Stimulated activated naive CD8-positive, alpha-beta T cell treated with anti-CD3 and anti-CD28 coated beads, Interleukin-15, Interleukin-2, amounts not matched to agents 100 U/mL and 50 U/mL, for 24 hours (primary cell): ENCODE data around the gene CHN1.

ENCODE experiments used
- ATAC-seq: fragments of 150-1000 bp; cut with Tn5 transposase; one replicate; pipeline ENCODE4 v1.10.0; 2021
- DNase-seq: peaks from one replicate; pipeline ENCODE4 v3.0.0; 2021

Gene CHN1

GRCh38 chr2:174827371-174828369, 177.5 kb downstream of the CHN1 start:
- no peak for ATAC-seq
- no peak for DNase-seq

GRCh38 chr2:174826051-174826450, 179.1 kb downstream of the CHN1 start:
- no peak for ATAC-seq
- DNase-seq: no peak

- no peak for DNase-seq
- no peak for ATAC-seq
These were observed 181.1 kb downstream of the CHN1 start for GRCh38 chr2:174824068-174824467.

GRCh38 chr2:174821628-174822027, 183.6 kb downstream of the CHN1 start:
- DNase-seq (no peak), ATAC-seq (no peak)

GRCh38 chr2:174820361-174820760, 184.8 kb downstream of the CHN1 start:
- DNase-seq (no peak), ATAC-seq (no peak)

GRCh38 chr2:174815526-174815925, 189.7 kb downstream of the CHN1 start:
- ATAC-seq (no peak), DNase-seq (no peak)

DNA sequence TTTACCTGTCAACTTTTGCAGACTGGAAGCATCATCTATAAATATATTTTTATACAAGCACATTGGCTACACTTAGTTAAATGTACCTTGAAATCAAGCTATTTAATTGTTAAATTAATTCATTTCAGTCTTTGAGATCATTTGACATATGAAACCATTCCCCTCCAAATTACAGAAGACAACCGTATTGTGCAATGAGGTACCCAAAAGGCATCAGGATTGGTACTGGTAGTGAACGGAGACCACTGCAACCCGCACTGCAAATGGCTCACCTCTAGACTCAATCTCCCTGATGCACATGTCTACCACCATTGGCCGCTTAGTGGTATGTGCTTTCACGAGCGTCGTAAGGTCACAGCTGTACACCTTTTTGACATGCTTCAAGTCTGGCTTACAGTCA, 193.1 kb downstream of the CHN1 start:
- ATAC-seq: no peak
- no peak for DNase-seq

GRCh38 chr2:174807931-174808330, 197.2 kb downstream of the CHN1 start:
- DNase-seq (no peak), ATAC-seq (no peak)

- DNase-seq (no peak), ATAC-seq (no peak)
These were observed 199.4 kb downstream of the CHN1 start for GRCh38 chr2:174805803-174806202.

GRCh38 chr2:174802459-174802858, 202.7 kb downstream of the CHN1 start:
- DNase-seq (no peak), ATAC-seq (no peak)

DNA sequence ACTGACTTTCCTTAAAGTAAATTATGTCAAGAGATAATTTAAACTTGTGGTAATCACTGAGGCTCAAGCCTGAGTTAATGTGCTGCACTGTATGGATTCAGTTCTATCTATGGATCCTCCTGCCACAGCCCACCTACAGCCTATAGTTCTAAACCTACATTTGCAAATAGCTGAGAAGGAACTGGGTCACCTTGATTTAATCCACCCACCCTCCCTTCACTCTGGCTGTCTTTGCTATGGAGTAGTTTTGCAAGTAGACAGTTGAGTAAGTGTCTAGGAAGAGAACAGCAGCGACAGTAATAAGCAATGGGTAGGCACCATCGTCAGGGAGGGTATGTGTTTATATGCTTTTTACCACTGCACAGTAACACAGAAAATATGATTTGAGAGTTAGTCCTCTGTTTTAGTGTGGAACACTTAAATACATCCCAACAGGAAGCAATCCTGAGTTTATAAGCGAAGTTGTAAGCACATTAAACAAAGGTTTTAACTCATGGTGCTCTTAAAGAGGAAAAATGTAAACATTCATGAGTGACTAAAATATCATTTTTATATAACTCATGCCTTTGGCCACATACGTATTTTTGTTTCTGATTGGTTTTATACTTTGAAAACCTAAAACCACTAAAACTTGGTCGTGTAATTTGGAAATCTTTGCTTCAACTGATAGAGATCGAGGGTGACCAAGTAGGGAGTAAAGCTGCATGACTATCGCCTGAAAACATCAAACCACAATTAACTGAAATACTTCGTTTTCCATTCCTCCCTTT, 204.6 kb downstream of the CHN1 start:
- ATAC-seq (no peak), DNase-seq (no peak)

DNA sequence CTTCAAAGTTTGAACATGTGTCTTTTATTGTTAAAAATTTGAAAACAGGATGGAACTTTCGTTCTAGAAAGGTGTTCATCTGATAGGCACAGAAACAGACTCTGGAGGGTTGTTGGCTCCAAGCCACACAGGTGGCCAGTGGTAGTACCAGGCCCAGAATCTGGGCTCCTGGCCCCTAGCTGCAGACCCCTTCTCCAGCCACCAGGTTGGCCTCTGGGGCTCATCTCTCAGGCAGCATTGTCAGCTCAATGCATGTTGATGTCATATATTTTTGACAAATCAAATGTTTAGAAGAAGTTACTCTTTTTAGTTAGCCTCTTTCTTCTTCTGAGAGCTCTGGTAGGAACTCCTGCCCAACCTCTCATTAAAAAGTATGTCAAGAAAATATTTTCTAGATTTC, 206.4 kb downstream of the CHN1 start:
- DNase-seq (no peak), ATAC-seq (no peak)

DNA sequence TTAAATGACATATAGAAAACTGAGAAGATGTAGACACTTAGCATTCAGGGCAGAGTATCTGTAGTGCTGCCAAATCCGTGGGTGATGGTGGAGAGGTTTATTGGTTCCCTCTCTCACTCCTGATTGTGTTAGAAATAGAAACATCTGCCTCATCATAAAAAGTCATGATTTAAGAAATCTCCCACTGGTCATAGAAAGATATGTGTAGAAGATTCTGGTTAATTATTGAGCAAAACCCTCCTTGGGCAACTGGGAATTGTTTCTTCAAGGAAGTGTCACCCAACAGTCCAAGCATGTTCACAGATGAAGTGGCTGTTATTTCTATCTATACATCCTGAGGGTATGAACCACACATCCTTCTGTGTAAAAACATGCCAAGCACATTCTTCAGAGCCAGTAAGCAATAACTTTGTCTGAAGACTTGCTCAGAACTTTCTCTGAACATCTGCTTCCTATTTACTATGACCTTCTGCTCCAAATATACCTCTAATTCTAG, 207.4 kb downstream of the CHN1 start:
- DNase-seq (no peak), ATAC-seq (no peak)

- peak; percentile 65 for ATAC-seq
These were observed 208.8 kb downstream of the CHN1 start for GRCh38 chr2:174796319-174796771.

DNA sequence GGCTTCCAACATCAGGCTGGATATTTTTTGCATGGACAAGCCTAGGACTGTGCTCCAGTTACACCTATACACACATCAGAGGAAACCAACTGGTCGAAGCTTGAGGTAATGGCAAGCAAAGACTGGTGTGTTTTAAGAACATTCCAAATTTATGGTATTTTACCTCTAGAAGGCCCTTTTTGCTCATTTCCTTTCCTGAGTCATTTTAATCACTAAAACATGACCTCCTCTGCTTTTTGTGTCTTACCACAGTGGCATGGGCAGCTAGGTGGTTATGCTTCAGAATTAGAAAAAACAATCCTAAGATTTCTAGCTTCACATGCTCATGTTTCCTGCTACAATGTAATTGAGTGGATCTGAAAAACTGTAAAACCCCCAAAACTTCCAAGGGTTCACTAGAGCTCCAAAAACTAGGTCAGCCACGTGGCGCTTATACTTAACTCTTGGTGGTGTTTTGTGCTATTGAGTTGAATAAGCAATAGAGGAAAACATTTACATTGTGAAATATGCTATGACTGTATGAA, 210.3 kb downstream of the CHN1 start:
- no peak for DNase-seq
- peak; percentile 44 for ATAC-seq

More at GRCh38 chr2:174796319-174796771, 208.8 kb downstream of the CHN1 start:
- DNase-seq: no peak

DNA sequence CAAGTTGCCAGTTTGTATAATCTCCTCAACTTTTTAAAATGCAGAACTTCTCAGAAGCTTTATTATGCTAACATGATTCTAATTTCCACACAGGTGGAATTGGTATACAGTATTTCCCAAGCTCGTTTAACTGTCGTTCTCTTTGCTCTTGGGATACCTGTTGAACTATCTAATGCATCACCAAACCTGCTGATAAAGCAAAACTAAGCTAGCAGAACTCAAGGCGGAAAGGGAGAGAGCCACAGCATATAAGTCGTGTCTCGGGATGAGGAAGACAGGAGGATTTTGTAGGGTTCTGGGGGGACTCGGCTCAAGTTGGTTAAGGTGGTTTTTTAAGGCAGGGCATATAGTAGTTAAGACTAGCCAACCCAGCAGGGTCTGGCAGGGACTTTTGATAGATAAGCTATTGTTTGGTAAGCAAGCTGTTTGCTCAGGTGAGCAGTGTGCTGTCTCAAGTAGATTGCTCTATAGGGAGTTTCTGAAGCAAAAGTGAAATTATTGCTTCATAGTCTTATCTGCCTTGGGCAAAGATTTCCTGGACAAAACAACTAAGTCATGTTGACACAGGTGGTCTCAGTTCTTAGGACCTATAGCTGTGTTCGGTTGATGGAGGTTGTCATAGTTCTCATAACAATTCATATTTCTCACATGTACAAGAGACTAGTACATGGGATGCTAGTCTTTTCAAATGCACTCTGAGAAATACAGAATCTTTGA, 212.7 kb downstream of the CHN1 start:
- ATAC-seq: no peak
- no peak for DNase-seq

DNA sequence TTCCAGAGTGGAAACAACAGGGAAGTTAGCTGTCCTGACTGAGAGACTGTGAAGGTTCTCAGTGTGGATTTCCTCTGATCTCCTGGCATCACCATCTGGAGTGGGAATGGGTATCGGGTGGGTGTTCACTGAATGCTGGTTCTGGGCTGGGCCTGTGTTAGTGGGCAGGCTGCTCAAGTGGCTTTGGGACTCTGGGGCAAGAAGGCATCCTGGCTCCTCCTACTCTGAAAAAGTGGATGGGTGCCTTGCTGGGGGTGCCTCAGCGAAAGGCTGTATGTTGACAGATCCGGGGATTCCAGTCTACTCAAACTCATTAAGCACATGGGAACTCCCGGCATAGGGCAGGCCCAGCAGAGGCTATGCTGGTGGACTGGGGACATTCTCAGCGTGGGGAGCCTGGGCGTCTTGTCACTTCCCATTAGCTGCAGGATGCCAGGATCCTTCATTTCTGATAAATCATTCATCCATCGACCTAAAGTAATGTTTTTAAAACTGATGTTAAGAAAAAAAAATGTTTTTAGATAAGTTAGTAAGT, 213.4 kb downstream of the CHN1 start:
- DNase-seq (no peak), ATAC-seq (no peak)

DNA sequence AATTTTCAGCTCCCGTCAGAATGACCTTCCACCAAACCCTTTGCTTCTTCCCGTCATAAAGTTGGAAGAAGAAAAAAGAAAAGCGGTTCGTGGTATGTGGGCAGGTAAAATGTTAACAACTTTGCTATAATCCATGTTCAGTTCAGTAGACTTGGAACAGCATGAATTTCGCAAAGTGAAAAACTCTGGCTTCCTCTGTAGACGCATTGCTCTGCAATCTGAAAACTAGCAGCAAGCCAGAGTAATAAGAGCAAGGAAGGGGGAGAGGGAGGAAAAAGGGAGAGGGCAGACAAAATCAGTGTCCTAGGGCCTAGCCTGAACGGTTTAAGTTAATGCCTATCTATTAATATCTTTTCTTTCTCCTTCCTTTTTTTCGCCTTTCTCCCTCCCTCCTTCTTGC, 214.2 kb downstream of the CHN1 start:
- DNase-seq: no peak
- no peak for ATAC-seq

DNA sequence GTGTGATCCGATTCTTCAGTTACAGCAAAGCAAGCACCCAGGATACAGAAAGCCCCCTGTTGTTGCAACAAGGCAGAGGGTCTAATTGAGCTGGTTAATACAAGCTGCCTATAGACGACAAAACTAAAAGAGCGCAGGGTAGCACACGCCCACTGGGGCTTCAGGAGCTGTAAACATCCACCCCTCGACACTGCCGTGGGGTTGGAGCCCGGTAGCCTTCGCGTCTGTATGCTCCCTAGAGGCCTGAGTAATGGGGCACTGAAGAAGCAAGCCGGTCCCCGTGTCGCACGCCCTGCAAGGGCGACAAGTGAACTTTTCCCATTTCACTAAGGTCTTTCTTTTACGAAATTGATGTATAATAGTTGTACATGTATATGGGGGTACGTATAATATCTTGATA, 216.2 kb downstream of the CHN1 start:
- DNase-seq: no peak
- ATAC-seq: no peak

DNA sequence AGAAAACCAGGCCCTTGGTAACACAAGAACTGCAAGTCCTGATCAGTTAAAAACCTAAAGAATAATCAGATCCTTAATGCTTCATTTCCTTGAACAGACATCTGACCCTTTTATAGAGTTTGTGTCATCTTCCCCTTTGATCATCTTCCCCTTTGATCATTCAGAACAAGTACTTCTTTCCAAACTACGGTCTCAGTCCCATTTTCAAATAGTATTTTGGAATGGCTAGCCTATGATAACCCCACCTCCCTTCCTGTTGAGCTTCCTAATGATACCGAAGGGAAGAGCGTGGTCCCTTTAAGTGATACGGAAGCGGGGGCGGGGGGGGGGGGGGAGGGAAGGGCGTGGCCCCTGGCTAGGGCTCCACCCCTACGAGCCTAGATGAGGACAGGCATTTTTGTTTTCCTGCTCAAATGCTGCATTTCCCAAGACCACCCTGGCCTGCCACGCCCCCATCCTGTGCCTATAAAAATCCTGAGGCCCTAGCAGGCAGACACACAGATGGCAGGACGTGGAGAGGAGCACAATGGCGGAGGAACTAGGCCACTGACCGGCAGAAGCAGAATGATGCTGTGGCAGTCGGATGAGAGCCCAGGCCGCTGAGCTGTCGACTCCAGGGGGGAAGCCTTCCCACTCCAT, 216.8 kb downstream of the CHN1 start:
- ATAC-seq (no peak), DNase-seq (no peak)
